A172 (cell line): Measurements from ENCODE around the gene GPR180. TPM values are rescaled to one million over a fixed set of nuclear protein-coding genes. Genes with fewer than 3 reads are reported as not detected.
"Not testable (repeated sequence)": the region's sequence is repeated elsewhere in the genome, so short reads cannot be mapped to it uniquely, and the experiment has no call there.

Experiments used
- DNase-seq: peaks from one replicate; pipeline ENCODE4 v3.0.0-alpha.2; 2015; ENCODE audit warnings: low spot score
- total RNA-seq: library from RNA; depleted of rRNA; stranded (reverse); fragments of >200 nt; shearing (Covaris generic); gene quantifications from 2 replicates; pipeline ENCODE4 v1.2.3, GENCODE V29; 2014

The GPR180 gene
- total RNA-seq, 1 experiment from 2014 or later, result 16.3 TPM

- DNase-seq, result no peak
Measured at GRCh38 chr13:94596575-94596971, 5.1 kb upstream of the GPR180 start.

DNA sequence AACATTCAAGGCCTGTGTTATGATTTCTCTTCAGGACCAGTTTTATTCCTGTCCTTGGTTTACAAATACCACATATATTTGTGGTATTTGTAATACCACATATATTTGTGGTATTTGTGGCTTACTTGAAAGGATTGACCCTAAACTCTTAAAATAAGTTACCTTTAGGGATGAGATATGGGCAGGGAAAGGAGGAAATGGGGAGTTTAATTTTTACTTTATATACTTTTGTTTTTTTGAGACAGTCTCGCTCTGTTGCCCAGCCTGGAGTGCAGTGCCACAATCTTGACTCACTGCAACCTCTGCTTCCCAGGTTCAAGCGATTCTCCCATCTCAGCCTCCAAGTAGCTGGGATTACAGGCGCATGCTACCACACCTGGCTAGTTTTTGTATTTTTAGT is 3.4 kb upstream of the GPR180 start:
- no peak for DNase-seq

DNA sequence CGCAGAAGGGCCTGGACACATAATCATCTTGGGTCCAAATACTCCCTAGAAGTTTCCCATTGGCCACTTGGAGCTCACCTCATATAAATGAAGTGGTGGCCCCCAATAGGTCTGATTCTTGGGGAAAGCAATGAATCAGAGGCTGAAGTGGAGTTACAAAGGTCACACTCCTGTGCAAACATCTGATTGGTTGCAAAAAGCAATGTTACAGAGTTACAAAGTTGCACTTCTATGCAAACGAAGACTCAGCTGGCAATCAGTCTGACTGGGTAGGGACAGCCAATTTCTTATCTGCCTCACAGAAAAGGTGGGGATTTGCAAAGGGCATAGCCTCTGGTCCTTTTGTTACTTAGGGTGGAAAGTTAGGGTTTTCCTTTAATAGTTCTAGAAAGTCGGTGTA is 1.8 kb upstream of the GPR180 start:
- no peak for DNase-seq

- no peak for DNase-seq
Measured at GRCh38 chr13:94602467-94602866, 810 bp downstream of the GPR180 start.

DNA sequence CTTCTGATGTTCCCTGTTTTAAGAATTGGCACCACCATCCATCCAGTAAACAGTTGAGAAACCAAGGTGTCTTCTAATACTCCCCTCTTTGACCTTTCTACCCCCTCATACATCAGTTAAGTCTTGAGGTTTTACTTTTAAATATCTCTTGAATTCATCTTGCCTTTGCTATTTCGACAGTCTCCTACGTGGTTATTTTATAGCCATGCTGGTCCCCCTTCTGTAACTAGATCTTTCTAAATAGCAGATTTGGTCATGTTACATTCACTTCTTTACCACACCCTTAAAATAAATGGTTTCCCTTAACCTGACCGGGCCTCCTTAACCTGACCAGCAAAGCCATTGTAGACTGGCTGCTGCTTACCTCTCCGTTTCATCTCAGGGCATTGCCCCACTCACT is 5.4 kb downstream of the GPR180 start:
- DNase-seq, result no peak

GRCh38 chr13:94607939-94608338 is 6.3 kb downstream of the GPR180 start:
- DNase-seq, result no peak

- no peak for DNase-seq
Measured at GRCh38 chr13:94608586-94608985, 6.9 kb downstream of the GPR180 start.

GRCh38 chr13:94609196-94609595 is 7.5 kb downstream of the GPR180 start:
- no peak for DNase-seq

DNA sequence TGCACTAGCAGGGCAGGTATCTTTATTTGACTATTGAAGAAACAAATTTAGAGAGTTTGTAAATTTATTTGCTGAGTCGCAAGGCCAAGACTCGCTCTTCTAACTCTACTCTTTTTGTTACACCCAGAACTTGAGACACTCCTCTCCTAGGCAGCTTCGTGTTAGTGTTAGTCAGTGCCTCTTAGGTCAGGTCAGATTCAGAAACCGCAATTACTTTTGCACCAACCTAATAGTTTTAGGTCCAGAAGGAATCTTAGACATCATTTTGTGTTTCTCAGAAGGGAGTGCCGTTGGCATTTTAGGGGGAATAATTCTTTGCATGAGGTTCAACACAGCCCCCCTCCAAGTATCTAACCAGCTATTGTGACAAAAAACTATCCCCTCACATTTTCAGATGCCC is 8.8 kb downstream of the GPR180 start:
- no peak for DNase-seq

- no peak for DNase-seq
Measured at GRCh38 chr13:94612050-94612449, 10.4 kb downstream of the GPR180 start.

DNA sequence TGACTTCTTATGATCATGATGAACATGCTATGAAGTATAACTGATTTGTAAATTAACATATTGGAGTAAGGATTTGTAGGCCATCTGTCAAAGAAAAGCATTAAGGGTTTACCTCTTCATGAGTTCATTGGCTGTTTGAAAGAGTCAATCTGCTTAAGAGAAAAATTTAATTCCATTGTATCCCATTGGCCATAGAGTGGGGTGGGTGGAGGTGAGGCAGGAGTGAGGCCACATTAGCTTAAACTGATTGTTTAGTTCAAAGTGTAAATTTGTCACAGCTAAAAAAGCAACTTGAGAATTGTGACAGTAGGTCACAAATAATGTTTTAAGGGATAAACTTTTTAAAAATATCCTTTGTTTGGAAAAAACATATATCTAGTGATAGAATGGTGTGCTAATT is 11.4 kb downstream of the GPR180 start:
- DNase-seq, result no peak

DNA sequence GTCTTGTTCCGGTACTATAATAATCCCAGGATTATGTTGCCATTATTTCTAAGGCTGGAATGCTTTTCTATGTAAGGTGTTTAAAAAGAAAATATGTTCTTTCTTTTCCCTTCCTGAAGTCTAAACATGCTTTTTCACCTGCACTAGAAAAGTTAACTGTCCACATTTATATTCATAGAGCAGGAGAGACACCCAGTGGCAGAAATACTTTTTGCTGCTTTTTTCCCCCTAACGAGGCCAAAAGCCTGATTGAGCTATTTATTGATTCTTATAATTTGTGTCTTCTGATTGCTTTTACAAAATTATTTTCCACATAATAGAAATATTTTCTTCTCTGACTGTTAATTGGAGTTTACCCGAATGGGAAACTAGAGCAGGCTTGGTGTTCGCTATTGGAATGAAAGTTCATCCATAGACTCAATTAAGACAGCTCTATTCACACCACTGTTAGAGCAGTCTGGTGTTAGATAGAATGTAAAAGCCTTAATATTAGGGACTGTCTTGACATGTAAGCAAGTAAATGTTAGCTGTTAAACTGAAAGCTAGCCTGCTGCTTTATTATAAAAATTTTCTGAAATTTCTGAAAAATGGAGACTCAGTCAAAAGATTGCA is 15.8 kb downstream of the GPR180 start:
- no peak for DNase-seq

- peak; percentile 45 for DNase-seq
Measured at GRCh38 chr13:94620286-94620896, 18.7 kb downstream of the GPR180 start.

DNA sequence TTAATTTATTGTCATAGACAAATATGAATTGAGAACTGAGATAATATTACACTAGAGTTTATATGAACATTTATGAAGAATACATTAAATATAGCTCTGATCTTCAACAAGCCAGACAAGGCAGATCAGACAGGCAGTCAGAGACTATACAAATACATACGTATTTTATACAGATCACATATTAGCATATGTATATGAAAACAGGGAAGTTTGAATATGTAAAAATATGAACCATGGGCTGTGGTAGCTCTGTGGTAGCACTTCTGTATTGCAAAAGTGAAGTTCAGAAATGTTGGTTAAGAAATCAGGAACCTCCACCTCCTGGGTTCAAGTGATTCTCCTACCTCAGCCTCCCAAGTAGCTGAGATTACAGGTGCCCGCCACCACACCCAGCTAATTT is 20.7 kb downstream of the GPR180 start:
- no peak for DNase-seq

GRCh38 chr13:94623316-94623715 is 21.7 kb downstream of the GPR180 start:
- no peak for DNase-seq

GRCh38 chr13:94630858-94631257 is 29.2 kb downstream of the GPR180 start:
- DNase-seq, result no peak

GRCh38 chr13:94632226-94632980 is 30.7 kb downstream of the GPR180 start:
- DNase-seq, result no peak

DNA sequence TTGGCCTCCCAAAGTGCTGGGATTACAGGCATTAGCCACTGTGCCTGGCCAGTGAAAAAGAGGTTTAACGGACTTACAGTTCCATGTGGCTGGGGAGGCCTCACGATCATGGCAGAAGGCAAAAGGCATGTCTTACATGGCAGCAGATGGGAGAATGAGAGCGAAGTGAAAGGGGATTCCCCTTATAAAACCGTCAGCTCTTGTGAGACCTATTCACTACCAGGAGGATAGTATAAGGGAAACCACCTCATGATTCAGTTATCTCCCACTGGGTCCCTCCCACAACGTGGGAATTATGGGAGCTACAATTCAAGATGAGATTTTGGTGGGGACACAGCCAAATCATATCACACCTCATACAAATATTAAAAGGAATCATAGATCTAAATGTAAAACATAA is 34.4 kb downstream of the GPR180 start:
- peak; percentile 36 for DNase-seq

- DNase-seq, result no peak
Measured at GRCh38 chr13:94636942-94637578, 35.4 kb downstream of the GPR180 start.

- DNase-seq, result not testable (repeated sequence)
Measured at GRCh38 chr13:94637677-94638076, 36.0 kb downstream of the GPR180 start.

- DNase-seq, result no peak
Measured at GRCh38 chr13:94640721-94641120, 39.1 kb downstream of the GPR180 start.

DNA sequence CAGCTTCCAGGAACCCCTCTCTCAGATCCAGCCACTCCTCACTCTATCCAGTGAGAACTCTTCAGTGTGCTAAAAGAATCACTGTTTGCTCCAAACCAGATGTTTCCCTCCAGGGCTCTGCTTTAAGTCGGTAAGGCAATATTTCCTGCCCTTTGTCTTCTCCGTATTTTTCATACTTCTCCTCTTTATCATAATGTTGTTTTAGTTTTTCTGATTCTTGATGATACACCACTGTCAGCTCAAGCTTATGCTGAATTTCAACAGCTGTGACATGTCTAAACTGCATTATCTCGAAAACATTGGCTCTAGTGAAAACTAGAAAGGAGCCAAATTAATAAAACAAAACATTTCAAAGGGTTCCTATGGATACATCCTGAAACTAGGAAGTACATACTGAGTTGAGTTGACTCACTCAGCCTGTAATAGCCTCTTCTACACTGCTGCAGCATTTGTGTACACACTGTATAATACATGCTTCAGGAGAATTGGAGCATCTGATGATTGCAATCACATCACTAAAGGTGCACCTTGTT is 39.8 kb downstream of the GPR180 start:
- DNase-seq, result no peak
